GM18508 (cell line): Measurements from ENCODE around the gene RBPJL.

Experiments
- ATAC-seq: cut with Tn5 transposase; IDR thresholded peaks from one replicate; pipeline ENCODE4 v1.9.1; 2021; ENCODE audit warnings: moderate number of reproducible peaks; ENCODE audit not compliant: insufficient read depth, unreplicated experiment

The RBPJL gene

GRCh38 chr20:45358282-45359068, 51.8 kb downstream of the RBPJL start:
- ATAC-seq, result no peak

GRCh38 chr20:45359069-45359405, 52.4 kb downstream of the RBPJL start:
- ATAC-seq, result no peak

GRCh38 chr20:45359406-45360148, 52.9 kb downstream of the RBPJL start:
- no peak for ATAC-seq

GRCh38 chr20:45361793-45362192, 55.2 kb downstream of the RBPJL start:
- ATAC-seq, result no peak

GRCh38 chr20:45362804-45363610, 56.4 kb downstream of the RBPJL start, which contains the start of gene SYS1:
Gene SYS1, plus strand, starts transcription at chr20:45363156. Its CDS starts 376 bp downstream, at chr20:45363532.
- ATAC-seq, result peak; percentile 66

- ATAC-seq, result no peak
Measured at GRCh38 chr20:45363611-45364492, 57.2 kb downstream of the RBPJL start.

- no peak for ATAC-seq
Measured at GRCh38 chr20:45365444-45365970, 58.9 kb downstream of the RBPJL start.

GRCh38 chr20:45366192-45366591, 59.6 kb downstream of the RBPJL start:
- no peak for ATAC-seq

- ATAC-seq, result no peak
Measured at GRCh38 chr20:45366631-45367030, 60.0 kb downstream of the RBPJL start.

- ATAC-seq, result no peak
Measured at GRCh38 chr20:45367126-45367525, 60.5 kb downstream of the RBPJL start.
